PC-3 (cell line): ENCODE measurements around the gene ATP1A2. TPM values are rescaled to one million over a fixed set of nuclear protein-coding genes. Genes with fewer than 3 reads are reported as not detected.

Experiments used
- ATAC-seq: fragments of 200-7000 bp; cut with Tn5 transposase; 2 replicates; pipeline ENCODE4 v1.9.1; 2020; ENCODE audit warnings: mild to moderate bottlenecking, moderate library complexity
- BruUV-seq: library from RNA; stranded (reverse); fragments of 400-500 nt; replicated peaks from 2 replicates; lab custom pipeline; 2021; lab: Mats Ljungman, UMichigan
- CTCF ChIA-PET: fragments of 300-600 bp; sonication (Branson Sonifier 250); formaldehyde crosslinking; loops from one replicate; lab custom pipeline; 2022; ENCODE audit warnings: antibody characterized with exemption; lab: Charles Lee
- POLR2A ChIA-PET: fragments of 300-600 bp; sonication (Branson Sonifier 250); formaldehyde crosslinking; loops from one replicate; lab custom pipeline; 2022; ENCODE audit warnings: antibody characterized with exemption; ENCODE audit not compliant: unreplicated experiment; lab: Charles Lee
- DNase-seq: peaks from one replicate; pipeline ENCODE4 v3.0.0-alpha.2; 2015
- H2AFZ ChIP-seq: fragments of 300-600 bp; sonication (generic); 2 replicates; pipeline ENCODE4 v1.6.0; 2016; ENCODE audit warnings: antibody characterized with exemption, low read length
- H3F3A ChIP-seq: fragments of 300-600 bp; sonication (generic); one replicate; pipeline ENCODE4 v1.6.0; 2017; ENCODE audit warnings: antibody characterized with exemption, low read length, control low read depth, mild to moderate bottlenecking; ENCODE audit not compliant: unreplicated experiment
- H3K27ac ChIP-seq: fragments of 300-600 bp; sonication (generic); 2 replicates; pipeline ENCODE4 v1.5.1; 2016; ENCODE audit warnings: mild to moderate bottlenecking, low read length
- H3K27me3 ChIP-seq: fragments of 300-600 bp; sonication (generic); 2 replicates; pipeline ENCODE4 v1.6.1; 2016; ENCODE audit warnings: low read length, mixed read lengths
- H3K36me3 ChIP-seq: fragments of 300-600 bp; sonication (generic); 2 replicates; pipeline ENCODE4 v1.6.1; 2016; ENCODE audit warnings: low read depth, mixed run types, low read length, mixed read lengths
- H3K4me1 ChIP-seq: fragments of 300-600 bp; sonication (generic); 2 replicates; pipeline ENCODE4 v1.5.1; 2016; ENCODE audit warnings: low read length; ENCODE audit not compliant: insufficient read depth
- H3K4me2 ChIP-seq: fragments of 300-600 bp; sonication (generic); 2 replicates; pipeline ENCODE4 v1.6.0; 2016; ENCODE audit warnings: low read length
- H3K4me3 ChIP-seq: fragments of 300-600 bp; sonication (generic); 2 replicates; pipeline ENCODE4 v1.5.1; 2016; ENCODE audit warnings: mild to moderate bottlenecking, low read length, mixed read lengths
- H3K79me2 ChIP-seq: fragments of 300-600 bp; sonication (generic); 2 replicates; pipeline ENCODE4 v1.6.1; 2017; ENCODE audit warnings: low read length, mixed read lengths
- H3K9ac ChIP-seq: fragments of 300-600 bp; sonication (generic); 2 replicates; pipeline ENCODE4 v1.6.0; 2016; ENCODE audit warnings: mild to moderate bottlenecking, low read length
- H3K9me2 ChIP-seq: fragments of 300-600 bp; sonication (generic); replicated peaks from 2 replicates; pipeline ENCODE4 v1.6.1; 2016; ENCODE audit warnings: mixed run types, low read length, mixed read lengths
- H3K9me3 ChIP-seq: fragments of 300-600 bp; sonication (generic); 2 replicates; pipeline ENCODE4 v1.6.1; 2016; ENCODE audit warnings: low read length, mixed read lengths
- H4K20me1 ChIP-seq: fragments of 300-600 bp; sonication (generic); 2 replicates; pipeline ENCODE4 v1.6.1; 2016; ENCODE audit warnings: low read length, mixed read lengths
- EZH2 ChIP-seq: fragments of 300-600 bp; sonication (generic); IDR thresholded peaks from one replicate; pipeline ENCODE4 v1.6.1; 2017; ENCODE audit warnings: antibody characterized with exemption, mild to moderate bottlenecking, low read length; ENCODE audit not compliant: unreplicated experiment
- EZH2phosphoT487 ChIP-seq: fragments of 300-600 bp; sonication (generic); IDR thresholded peaks from 2 replicates; pipeline ENCODE4 v1.6.1; 2018; ENCODE audit warnings: mild to moderate bottlenecking, antibody characterized with exemption, low read length, borderline replicate concordance
- intact Hi-C: fragments of 100-400 bp; cut with micrococcal nuclease; formaldehyde crosslinking; loops from 2 replicates; pipeline ENCODE4 v1.9.0; 2023
- total RNA-seq: library from RNA; depleted of rRNA; stranded (reverse); fragments of >200 nt; gene quantifications from 2 replicates; pipeline ENCODE4 v1.2.3, GENCODE V29; 2014
- TF ChIP-seq, protein P1 (sequence below): fragments of 300-600 bp; sonication (generic); conservative IDR thresholded peaks from 2 replicates; pipeline ENCODE4 v1.5.1; 2017; ENCODE audit warnings: antibody characterized with exemption, low read depth, mild to moderate bottlenecking, low read length

The ATP1A2 gene
- total RNA-seq, 1 experiment from 2014 or later = not detected

GRCh38 chr1:160178731-160179130 is 63.2 kb downstream of the ATP1A2 start:
- BruUV-seq = no TSS peak
- no peaks in the 10 kb centered on the region for H3K4me1 ChIP-seq
- no peaks in the 10 kb centered on the region for H3K9me2 ChIP-seq
- no peak overlapping the region for H3K27ac ChIP-seq
- no peaks in the 10 kb centered on the region for H3F3A ChIP-seq
- H2AFZ ChIP-seq = no peak overlapping the region
- H3K4me3 ChIP-seq = no peak overlapping the region
- intact Hi-C loops = no loop called here
- H3K27me3 ChIP-seq = no peaks in the 10 kb centered on the region
- ATAC-seq (no peak), DNase-seq (no peak)
- POLR2A ChIA-PET = no interaction called here
- TF ChIP-seq EZH2phosphoT487 (no peak), EZH2 (no peak)
- TF ChIP-seq, protein P1, sequence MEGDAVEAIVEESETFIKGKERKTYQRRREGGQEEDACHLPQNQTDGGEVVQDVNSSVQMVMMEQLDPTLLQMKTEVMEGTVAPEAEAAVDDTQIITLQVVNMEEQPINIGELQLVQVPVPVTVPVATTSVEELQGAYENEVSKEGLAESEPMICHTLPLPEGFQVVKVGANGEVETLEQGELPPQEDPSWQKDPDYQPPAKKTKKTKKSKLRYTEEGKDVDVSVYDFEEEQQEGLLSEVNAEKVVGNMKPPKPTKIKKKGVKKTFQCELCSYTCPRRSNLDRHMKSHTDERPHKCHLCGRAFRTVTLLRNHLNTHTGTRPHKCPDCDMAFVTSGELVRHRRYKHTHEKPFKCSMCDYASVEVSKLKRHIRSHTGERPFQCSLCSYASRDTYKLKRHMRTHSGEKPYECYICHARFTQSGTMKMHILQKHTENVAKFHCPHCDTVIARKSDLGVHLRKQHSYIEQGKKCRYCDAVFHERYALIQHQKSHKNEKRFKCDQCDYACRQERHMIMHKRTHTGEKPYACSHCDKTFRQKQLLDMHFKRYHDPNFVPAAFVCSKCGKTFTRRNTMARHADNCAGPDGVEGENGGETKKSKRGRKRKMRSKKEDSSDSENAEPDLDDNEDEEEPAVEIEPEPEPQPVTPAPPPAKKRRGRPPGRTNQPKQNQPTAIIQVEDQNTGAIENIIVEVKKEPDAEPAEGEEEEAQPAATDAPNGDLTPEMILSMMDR = no peak
- no peaks in the 10 kb centered on the region for H3K9me3 ChIP-seq
- no peaks in the 10 kb centered on the region for H3K79me2 ChIP-seq
- no peaks in the 10 kb centered on the region for H4K20me1 ChIP-seq
- no peak overlapping the region for H3K9ac ChIP-seq
- CTCF ChIA-PET = no interaction called here
- no peaks in the 10 kb centered on the region for H3K36me3 ChIP-seq
- no peak overlapping the region for H3K4me2 ChIP-seq

- Histone ChIP-seq H4K20me1 (no peaks in the 10 kb centered on the region), H3K27ac (no peak overlapping the region), H3K4me1 (no peaks in the 10 kb centered on the region), H3K9ac (no peak overlapping the region), H3K79me2 (no peaks in the 10 kb centered on the region), H3K4me3 (no peak overlapping the region), H3K9me3 (no peaks in the 10 kb centered on the region), H3F3A (no peaks in the 10 kb centered on the region), H3K4me2 (no peak overlapping the region), H3K27me3 (no peaks in the 10 kb centered on the region), H2AFZ (no peak overlapping the region), H3K9me2 (no peaks in the 10 kb centered on the region), H3K36me3 (no peaks in the 10 kb centered on the region)
- BruUV-seq = no TSS peak
- ChIA-PET CTCF (no interaction called here), POLR2A (no interaction called here)
- DNase-seq (no peak), ATAC-seq (no peak)
- intact Hi-C loops = no loop called here
- TF ChIP-seq, protein P1 = no peak
- TF ChIP-seq EZH2 (no peak), EZH2phosphoT487 (no peak)
Measured at GRCh38 chr1:160179336-160179735, 63.8 kb downstream of the ATP1A2 start.

DNA sequence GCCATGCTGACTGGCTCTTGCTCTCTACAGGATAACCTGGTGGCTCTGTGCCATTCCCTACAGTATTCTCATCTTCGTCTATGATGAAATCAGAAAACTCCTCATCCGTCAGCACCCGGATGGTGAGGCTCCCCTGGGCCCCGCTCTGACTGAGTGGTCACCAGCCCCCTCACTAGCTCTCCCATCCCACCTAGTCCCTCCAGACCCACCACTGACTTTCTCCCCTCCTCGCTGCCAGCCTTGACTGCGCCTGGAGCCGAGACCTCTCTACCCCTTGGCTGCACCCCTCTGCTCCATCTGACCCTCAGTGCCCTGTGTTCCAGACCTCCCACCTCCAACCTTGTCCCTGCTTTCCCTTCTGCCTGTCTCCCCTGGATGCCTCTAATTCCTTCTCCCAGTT is 70.7 kb downstream of the ATP1A2 start:
- Histone ChIP-seq H3K4me3 (no peak overlapping the region), H3K36me3 (no peaks in the 10 kb centered on the region), H3K4me1 (no peaks in the 10 kb centered on the region), H3K9ac (no peak overlapping the region), H3K4me2 (no peak overlapping the region), H2AFZ (no peak overlapping the region), H3F3A (no peaks in the 10 kb centered on the region), H3K27ac (no peak overlapping the region), H3K27me3 (no peaks in the 10 kb centered on the region), H3K9me2 (no peaks in the 10 kb centered on the region), H4K20me1 (no peaks in the 10 kb centered on the region), H3K9me3 (no peaks in the 10 kb centered on the region), H3K79me2 (no peaks in the 10 kb centered on the region)
- DNase-seq (no peak), ATAC-seq (no peak)
- ChIA-PET POLR2A (no interaction called here), CTCF (no interaction called here)
- intact Hi-C loops = no loop called here
- TF ChIP-seq EZH2phosphoT487 = no peak
- TF ChIP-seq, protein P1 = no peak
- no peak for TF ChIP-seq EZH2
- no TSS peak for BruUV-seq
